Neural cell (in vitro differentiated cells): ENCODE results near the gene GRM5. TPM values are rescaled to one million over a fixed set of nuclear protein-coding genes. Genes with fewer than 3 reads are reported as not detected.

Experiments used
- H2AFZ ChIP-seq: fragments of 200-600, 300-800 bp; sonication (generic), shearing (Covaris generic); 2 replicates; pipeline ENCODE4 v1.6.0; 2014; ENCODE audit warnings: low read depth, mild to moderate bottlenecking, antibody characterized with exemption, low read length, moderate library complexity
- H3F3A ChIP-seq: fragments of 200-600 bp; shearing (Covaris generic); 2 replicates; pipeline ENCODE4 v1.6.1; 2016; ENCODE audit warnings: mild to moderate bottlenecking, moderate library complexity, mixed read lengths, antibody characterized with exemption, low read length; ENCODE audit not compliant: insufficient read depth, poor library complexity, severe bottlenecking
- H3K27ac ChIP-seq: fragments of 200-600, 300-800 bp; sonication (generic), shearing (Covaris generic); 2 replicates; pipeline ENCODE4 v1.5.1; 2014; ENCODE audit warnings: mild to moderate bottlenecking, low read length, moderate library complexity
- H3K27me3 ChIP-seq: fragments of 300-800, 200-600 bp; sonication (generic), shearing (Covaris generic); 2 replicates; pipeline ENCODE4 v1.6.0; 2014; ENCODE audit warnings: mild to moderate bottlenecking, low read depth, low read length, moderate library complexity; ENCODE audit not compliant: insufficient read depth
- H3K36me3 ChIP-seq: fragments of 300-800, 200-600 bp; sonication (generic), shearing (Covaris generic); 2 replicates; pipeline ENCODE4 v1.5.1; 2014; ENCODE audit warnings: mild to moderate bottlenecking, antibody characterized with exemption, low read length, moderate library complexity; ENCODE audit not compliant: insufficient read depth
- H3K4me2 ChIP-seq: fragments of 300-800, 200-600 bp; sonication (generic), shearing (Covaris generic); 2 replicates; pipeline ENCODE4 v1.6.0; 2014; ENCODE audit warnings: mild to moderate bottlenecking, low read length
- H3K4me3 ChIP-seq: fragments of 300-800, 200-600 bp; sonication (generic), shearing (Covaris generic); 2 replicates; pipeline ENCODE4 v1.5.1; 2014; ENCODE audit warnings: mild to moderate bottlenecking, low read length, moderate library complexity
- H3K79me2 ChIP-seq: fragments of 200-600 bp; shearing (Covaris generic); replicated peaks from 2 replicates; pipeline ENCODE4 v1.6.0; 2014; ENCODE audit warnings: mild to moderate bottlenecking, low read length, moderate library complexity; ENCODE audit not compliant: insufficient read depth
- H3K9ac ChIP-seq: fragments of 300-800, 200-600 bp; sonication (generic), shearing (Covaris generic); 2 replicates; pipeline ENCODE4 v1.6.1; 2016; ENCODE audit warnings: mild to moderate bottlenecking, low read length, mixed read lengths
- H3K9me2 ChIP-seq: fragments of 200-600 bp; shearing (Covaris generic); 2 replicates; pipeline ENCODE4 v1.6.1; 2016; ENCODE audit warnings: mild to moderate bottlenecking, low read length, mixed read lengths; ENCODE audit not compliant: insufficient read depth
- H3K9me3 ChIP-seq: fragments of 200-600, 300-800 bp; sonication (generic), shearing (Covaris generic); 2 replicates; pipeline ENCODE4 v1.6.1; 2016; ENCODE audit warnings: mild to moderate bottlenecking, mixed run types, low read length, moderate library complexity, mixed read lengths
- H4K20me1 ChIP-seq: fragments of 200-600 bp; shearing (Covaris generic); 2 replicates; pipeline ENCODE4 v1.6.1; 2016; ENCODE audit warnings: mild to moderate bottlenecking, mixed run types; ENCODE audit not compliant: insufficient read depth
- EP300 ChIP-seq: fragments of 450-650 bp; conservative IDR thresholded peaks from 2 replicates; pipeline ENCODE4 v1.6.1; 2014; ENCODE audit warnings: antibody characterized with exemption, mild to moderate bottlenecking, moderate library complexity; ENCODE audit not compliant: poor library complexity, severe bottlenecking
- EZH2 ChIP-seq: fragments of 200-600, 300-800 bp; shearing (Covaris generic), sonication (generic); IDR thresholded peaks from 2 replicates; pipeline ENCODE4 v1.6.1; 2014; ENCODE audit warnings: antibody characterized with exemption, low read length, borderline replicate concordance, mild to moderate bottlenecking; ENCODE audit not compliant: insufficient read depth, poor library complexity, severe bottlenecking
- MXI1 ChIP-seq: fragments of 450-650 bp; conservative IDR thresholded peaks from 2 replicates; pipeline ENCODE4 v1.6.1; 2014; ENCODE audit warnings: antibody characterized with exemption, mild to moderate bottlenecking; ENCODE audit not compliant: poor library complexity, severe bottlenecking
- POLR2AphosphoS5 ChIP-seq: IDR thresholded peaks from 2 replicates; pipeline ENCODE4 v1.6.1; 2012
- RAD21 ChIP-seq: fragments of 450-650 bp; conservative IDR thresholded peaks from 2 replicates; pipeline ENCODE4 v1.6.1; 2014; ENCODE audit warnings: antibody characterized with exemption, mild to moderate bottlenecking, moderate library complexity
- SMC3 ChIP-seq: fragments of 450-650 bp; conservative IDR thresholded peaks from 2 replicates; pipeline ENCODE4 v1.6.1; 2014; ENCODE audit warnings: antibody characterized with exemption, mild to moderate bottlenecking, moderate library complexity; ENCODE audit not compliant: poor library complexity
- TAF1 ChIP-seq: IDR thresholded peaks from 2 replicates; pipeline ENCODE4 v1.6.1; 2012; ENCODE audit warnings: low read depth
- polyA plus RNA-seq: library from polyadenylated mRNA; depleted of rRNA; stranded (reverse); fragments of >200 nt; gene quantifications from 2 replicates; pipeline ENCODE4 v1.2.3, GENCODE V29; 2014
- TF ChIP-seq, protein P1 (sequence below): fragments of 450-650 bp; IDR thresholded peaks from 2 replicates; pipeline ENCODE4 v1.5.1; 2014; ENCODE audit warnings: antibody characterized with exemption, mild to moderate bottlenecking, moderate library complexity; ENCODE audit not compliant: poor library complexity, severe bottlenecking
- TF ChIP-seq, protein P2 (sequence below): IDR thresholded peaks from 2 replicates; pipeline ENCODE4 v1.6.1; 2012; ENCODE audit warnings: borderline replicate concordance

GRM5 gene
- polyA plus RNA-seq, 1 donor from 2014 or later = 11.8 TPM

DNA sequence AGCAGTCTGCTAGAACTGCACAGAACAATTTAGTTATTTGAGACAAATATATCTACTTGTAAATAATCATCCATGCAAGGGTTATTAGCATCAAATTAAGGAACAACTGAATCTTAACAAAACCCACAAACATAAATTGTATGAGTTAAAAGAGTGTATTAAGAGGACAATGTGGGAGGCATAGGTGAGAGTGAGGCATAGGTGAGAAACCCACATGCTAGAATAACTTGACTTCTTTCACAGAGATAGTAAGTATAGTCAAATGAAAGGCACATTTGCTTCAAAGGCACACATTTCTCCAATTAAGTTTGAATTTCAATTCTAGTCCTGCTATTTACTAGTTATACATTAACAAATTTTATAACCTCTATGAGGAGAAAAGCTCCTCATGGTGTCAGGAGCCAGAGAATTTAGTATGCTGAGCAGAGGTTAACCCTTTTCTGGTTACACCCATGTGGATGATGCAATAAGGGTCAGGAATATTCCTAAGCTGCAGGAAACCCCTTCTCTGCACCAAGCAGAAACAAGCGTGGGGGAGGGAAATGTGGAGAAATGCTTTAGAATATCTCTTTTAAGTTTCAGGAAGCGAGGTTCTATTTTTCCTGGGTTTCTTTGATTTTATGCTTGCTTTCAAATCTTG is 264.2 kb downstream of the GRM5 start:
- Histone ChIP-seq H4K20me1 (no peaks in the 10 kb centered on the region), H3K27ac (no peak overlapping the region), H3K79me2 (no peaks in the 10 kb centered on the region), H3K36me3 (no peaks in the 10 kb centered on the region), H3K27me3 (no peaks in the 10 kb centered on the region), H3K4me3 (no peak overlapping the region), H3K9me3 (no peaks in the 10 kb centered on the region), H3K9ac (no peak overlapping the region), H2AFZ (no peak overlapping the region), H3K9me2 (no peaks in the 10 kb centered on the region), H3K4me2 (no peak overlapping the region), H3F3A (no peaks in the 10 kb centered on the region)
- no peak for TF ChIP-seq TAF1
- TF ChIP-seq EP300 = no peak
- TF ChIP-seq, protein P1, sequence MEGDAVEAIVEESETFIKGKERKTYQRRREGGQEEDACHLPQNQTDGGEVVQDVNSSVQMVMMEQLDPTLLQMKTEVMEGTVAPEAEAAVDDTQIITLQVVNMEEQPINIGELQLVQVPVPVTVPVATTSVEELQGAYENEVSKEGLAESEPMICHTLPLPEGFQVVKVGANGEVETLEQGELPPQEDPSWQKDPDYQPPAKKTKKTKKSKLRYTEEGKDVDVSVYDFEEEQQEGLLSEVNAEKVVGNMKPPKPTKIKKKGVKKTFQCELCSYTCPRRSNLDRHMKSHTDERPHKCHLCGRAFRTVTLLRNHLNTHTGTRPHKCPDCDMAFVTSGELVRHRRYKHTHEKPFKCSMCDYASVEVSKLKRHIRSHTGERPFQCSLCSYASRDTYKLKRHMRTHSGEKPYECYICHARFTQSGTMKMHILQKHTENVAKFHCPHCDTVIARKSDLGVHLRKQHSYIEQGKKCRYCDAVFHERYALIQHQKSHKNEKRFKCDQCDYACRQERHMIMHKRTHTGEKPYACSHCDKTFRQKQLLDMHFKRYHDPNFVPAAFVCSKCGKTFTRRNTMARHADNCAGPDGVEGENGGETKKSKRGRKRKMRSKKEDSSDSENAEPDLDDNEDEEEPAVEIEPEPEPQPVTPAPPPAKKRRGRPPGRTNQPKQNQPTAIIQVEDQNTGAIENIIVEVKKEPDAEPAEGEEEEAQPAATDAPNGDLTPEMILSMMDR = no peak
- no peak for TF ChIP-seq SMC3
- no peak for TF ChIP-seq EZH2

DNA sequence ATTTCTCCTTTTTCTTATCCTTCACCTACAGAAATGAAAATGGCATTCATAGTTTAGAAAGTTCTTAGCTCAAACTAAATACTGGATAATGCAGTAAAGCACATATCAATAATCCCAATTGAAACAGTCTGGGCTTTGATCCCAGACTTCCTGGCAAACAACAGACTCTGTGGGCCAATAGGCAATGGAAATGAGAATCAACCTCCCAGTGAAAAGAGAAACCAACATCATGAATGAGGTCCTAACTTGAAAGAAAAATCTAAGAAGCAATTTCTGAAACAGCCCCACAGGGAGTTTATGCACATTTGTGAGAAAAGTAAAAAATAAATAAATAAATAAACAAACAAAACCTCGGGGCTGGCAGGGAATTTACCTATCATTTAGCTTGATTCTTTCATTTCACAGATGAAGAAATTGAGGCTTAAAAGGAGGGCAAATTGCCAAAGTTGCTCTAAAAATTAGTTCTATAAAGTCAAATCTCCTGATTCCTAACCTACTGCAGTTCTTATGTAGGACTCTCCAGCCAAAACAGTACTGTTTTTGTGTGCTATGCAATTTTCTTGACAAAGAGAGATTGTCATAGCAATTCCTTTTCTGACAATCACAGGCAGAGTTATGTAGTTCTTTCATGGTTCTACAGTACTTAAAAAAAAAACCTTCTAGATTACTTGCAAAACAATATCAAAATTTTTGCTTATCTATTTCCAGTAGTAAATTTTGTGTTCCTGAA is 265.8 kb downstream of the GRM5 start:
- Histone ChIP-seq H3K79me2 (no peaks in the 10 kb centered on the region), H3K4me3 (no peak overlapping the region), H3K27me3 (no peaks in the 10 kb centered on the region), H3K36me3 (no peaks in the 10 kb centered on the region), H3K27ac (no peak overlapping the region), H3K4me2 (no peak overlapping the region), H3K9me2 (no peaks in the 10 kb centered on the region), H4K20me1 (no peaks in the 10 kb centered on the region), H3K9ac (no peak overlapping the region), H2AFZ (no peak overlapping the region), H3F3A (no peaks in the 10 kb centered on the region), H3K9me3 (no peaks in the 10 kb centered on the region)
- TF ChIP-seq EZH2 (no peak), EP300 (no peak), RAD21 (no peak), POLR2AphosphoS5 (no peak), TAF1 (no peak), MXI1 (no peak), SMC3 (no peak)
- TF ChIP-seq, protein P1 = no peak
- TF ChIP-seq, protein P2, sequence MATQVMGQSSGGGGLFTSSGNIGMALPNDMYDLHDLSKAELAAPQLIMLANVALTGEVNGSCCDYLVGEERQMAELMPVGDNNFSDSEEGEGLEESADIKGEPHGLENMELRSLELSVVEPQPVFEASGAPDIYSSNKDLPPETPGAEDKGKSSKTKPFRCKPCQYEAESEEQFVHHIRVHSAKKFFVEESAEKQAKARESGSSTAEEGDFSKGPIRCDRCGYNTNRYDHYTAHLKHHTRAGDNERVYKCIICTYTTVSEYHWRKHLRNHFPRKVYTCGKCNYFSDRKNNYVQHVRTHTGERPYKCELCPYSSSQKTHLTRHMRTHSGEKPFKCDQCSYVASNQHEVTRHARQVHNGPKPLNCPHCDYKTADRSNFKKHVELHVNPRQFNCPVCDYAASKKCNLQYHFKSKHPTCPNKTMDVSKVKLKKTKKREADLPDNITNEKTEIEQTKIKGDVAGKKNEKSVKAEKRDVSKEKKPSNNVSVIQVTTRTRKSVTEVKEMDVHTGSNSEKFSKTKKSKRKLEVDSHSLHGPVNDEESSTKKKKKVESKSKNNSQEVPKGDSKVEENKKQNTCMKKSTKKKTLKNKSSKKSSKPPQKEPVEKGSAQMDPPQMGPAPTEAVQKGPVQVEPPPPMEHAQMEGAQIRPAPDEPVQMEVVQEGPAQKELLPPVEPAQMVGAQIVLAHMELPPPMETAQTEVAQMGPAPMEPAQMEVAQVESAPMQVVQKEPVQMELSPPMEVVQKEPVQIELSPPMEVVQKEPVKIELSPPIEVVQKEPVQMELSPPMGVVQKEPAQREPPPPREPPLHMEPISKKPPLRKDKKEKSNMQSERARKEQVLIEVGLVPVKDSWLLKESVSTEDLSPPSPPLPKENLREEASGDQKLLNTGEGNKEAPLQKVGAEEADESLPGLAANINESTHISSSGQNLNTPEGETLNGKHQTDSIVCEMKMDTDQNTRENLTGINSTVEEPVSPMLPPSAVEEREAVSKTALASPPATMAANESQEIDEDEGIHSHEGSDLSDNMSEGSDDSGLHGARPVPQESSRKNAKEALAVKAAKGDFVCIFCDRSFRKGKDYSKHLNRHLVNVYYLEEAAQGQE = no peak
